Measurements from ENCODE around the gene FNDC1.

FNDC1 gene

DNA sequence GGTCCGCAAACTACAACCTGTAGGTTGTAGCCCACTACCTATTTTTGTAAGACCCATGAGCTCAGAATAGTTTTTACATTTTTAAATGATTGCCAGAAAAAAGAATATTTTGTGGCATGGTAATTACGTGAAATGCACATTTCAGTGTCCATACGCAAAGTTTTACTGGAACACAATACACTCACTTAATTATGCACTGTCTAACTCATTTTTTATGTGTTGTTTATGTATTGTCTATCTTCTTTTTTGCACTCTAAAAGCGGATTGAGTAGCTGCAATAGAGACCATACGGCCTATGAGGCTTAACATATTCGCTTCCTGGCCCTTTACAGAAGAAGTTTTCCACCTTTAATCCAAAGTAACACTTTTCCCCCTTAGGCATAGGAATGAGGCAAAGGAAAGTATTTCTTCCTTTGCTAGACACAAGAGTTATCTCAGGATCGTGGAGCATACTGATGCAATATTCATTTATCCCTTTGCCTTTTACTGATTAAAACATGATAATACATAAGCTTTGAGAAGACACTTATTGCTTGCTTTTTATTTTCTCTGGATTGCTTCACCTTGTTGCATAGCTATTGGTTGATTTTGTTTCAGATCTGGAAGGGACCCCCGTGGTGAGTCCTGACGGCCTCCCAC is 69.8 kb downstream of the FNDC1 start:
- Histone ChIP-seq H3K4me2 (ENCODE audit: low read length) (no peak overlapping the region), H3K9me3 (ENCODE audit: control insufficient read depth, insufficient read depth, low read length) (no peaks in the 10 kb centered on the region), H3K27ac (ENCODE audit: low read depth, low read length) (no peak overlapping the region), H3K36me3 (ENCODE audit: control insufficient read depth, low read length) (no peaks in the 10 kb centered on the region), H4K20me1 (ENCODE audit: control insufficient read depth, insufficient read depth, low read depth, low read length) (no peaks in the 10 kb centered on the region), H3K4me3 (ENCODE audit: low read length) (no peak overlapping the region), H3K4me1 (ENCODE audit: control insufficient read depth, low read length) (no peaks in the 10 kb centered on the region), H3K27me3 (ENCODE audit: control insufficient read depth, low read length) (no peaks in the 10 kb centered on the region), H3K79me2 (ENCODE audit: control insufficient read depth, low read length) (no peaks in the 10 kb centered on the region), H3K9me2 (replicated peaks; ENCODE audit: control insufficient read depth, low read length) (no peaks in the 10 kb centered on the region), H3F3A (ENCODE audit: control insufficient read depth, insufficient read depth) (no peaks in the 10 kb centered on the region)
- TF ChIP-seq EZH2phosphoT487 (IDR thresholded peaks at IDR 0.05; ENCODE audit: borderline replicate concordance, low read length), result no peak
- TF ChIP-seq, protein P1, sequence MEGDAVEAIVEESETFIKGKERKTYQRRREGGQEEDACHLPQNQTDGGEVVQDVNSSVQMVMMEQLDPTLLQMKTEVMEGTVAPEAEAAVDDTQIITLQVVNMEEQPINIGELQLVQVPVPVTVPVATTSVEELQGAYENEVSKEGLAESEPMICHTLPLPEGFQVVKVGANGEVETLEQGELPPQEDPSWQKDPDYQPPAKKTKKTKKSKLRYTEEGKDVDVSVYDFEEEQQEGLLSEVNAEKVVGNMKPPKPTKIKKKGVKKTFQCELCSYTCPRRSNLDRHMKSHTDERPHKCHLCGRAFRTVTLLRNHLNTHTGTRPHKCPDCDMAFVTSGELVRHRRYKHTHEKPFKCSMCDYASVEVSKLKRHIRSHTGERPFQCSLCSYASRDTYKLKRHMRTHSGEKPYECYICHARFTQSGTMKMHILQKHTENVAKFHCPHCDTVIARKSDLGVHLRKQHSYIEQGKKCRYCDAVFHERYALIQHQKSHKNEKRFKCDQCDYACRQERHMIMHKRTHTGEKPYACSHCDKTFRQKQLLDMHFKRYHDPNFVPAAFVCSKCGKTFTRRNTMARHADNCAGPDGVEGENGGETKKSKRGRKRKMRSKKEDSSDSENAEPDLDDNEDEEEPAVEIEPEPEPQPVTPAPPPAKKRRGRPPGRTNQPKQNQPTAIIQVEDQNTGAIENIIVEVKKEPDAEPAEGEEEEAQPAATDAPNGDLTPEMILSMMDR (IDR thresholded peaks at IDR 0.05; ENCODE audit: low read depth, low read length, poor library complexity, severe bottlenecking), result no peak

DNA sequence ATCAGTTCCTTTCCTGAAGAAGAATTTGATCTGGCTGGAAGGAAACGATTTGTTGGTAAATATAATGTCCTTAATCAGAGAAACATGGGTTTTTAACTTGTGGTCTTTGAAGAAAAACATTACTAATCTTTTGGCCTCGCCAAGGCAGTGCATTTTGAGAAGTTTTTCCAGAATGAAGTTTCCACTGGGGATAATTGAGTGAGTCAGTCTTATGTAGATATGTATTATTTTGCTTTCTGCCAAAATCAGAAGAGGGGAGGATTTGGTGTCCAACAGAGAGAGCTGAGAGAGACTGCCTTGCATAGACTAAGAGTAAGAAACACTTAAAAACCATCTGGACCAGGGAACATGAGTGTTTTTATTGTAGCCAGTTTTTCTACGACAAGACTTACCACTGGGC is 79.9 kb downstream of the FNDC1 start:
- Histone ChIP-seq H3K36me3 (ENCODE audit: control insufficient read depth, low read length) (no peaks in the 10 kb centered on the region), H3K4me2 (ENCODE audit: low read length) (no peak overlapping the region)

DNA sequence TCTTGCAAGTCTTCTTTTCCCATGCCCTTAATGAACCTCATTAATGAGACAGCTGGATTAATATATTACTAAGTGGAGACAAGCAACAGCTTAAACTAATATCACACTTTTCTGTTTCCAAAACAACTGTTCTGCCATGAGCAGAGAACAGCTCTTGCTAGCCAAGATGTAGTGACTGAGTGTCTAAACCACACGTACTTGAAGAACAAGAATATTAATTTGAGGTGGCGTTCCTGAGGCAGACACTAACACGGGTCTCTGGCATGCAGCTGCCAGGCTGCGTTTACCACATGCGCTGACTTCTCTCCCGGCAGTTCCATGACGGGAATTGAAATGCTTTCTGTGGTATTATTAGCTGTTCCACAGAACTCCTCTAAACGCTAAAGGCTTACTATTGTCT is 80.6 kb downstream of the FNDC1 start:
- no peak overlapping the region for H3K27ac ChIP-seq (ENCODE audit: low read depth, low read length)
- no peak overlapping the region for H3K4me2 ChIP-seq (ENCODE audit: low read length)
- no peaks in the 10 kb centered on the region for H3K79me2 ChIP-seq (ENCODE audit: control insufficient read depth, low read length)
- H3K27me3 ChIP-seq (ENCODE audit: control insufficient read depth, low read length), result no peaks in the 10 kb centered on the region
- TF ChIP-seq, protein P1 (IDR thresholded peaks at IDR 0.05; ENCODE audit: low read depth, low read length, poor library complexity, severe bottlenecking), result no peak
- TF ChIP-seq EZH2phosphoT487 (IDR thresholded peaks at IDR 0.05; ENCODE audit: borderline replicate concordance, low read length), result no peak
- H3K4me3 ChIP-seq (ENCODE audit: low read length), result no peak overlapping the region
- 0 out of 2 replicates have a peak, but pooled peaks cover 4% of the 10 kb centered on the region for H3K4me1 ChIP-seq (ENCODE audit: control insufficient read depth, low read length)
- H3F3A ChIP-seq (ENCODE audit: control insufficient read depth, insufficient read depth), result no peaks in the 10 kb centered on the region
- H3K9me3 ChIP-seq (ENCODE audit: control insufficient read depth, insufficient read depth, low read length), result no peaks in the 10 kb centered on the region
- H3K9me2 ChIP-seq (replicated peaks; ENCODE audit: control insufficient read depth, low read length), result no peaks in the 10 kb centered on the region
- H3K36me3 ChIP-seq (ENCODE audit: control insufficient read depth, low read length), result no peaks in the 10 kb centered on the region
- H4K20me1 ChIP-seq (ENCODE audit: control insufficient read depth, insufficient read depth, low read depth, low read length), result no peaks in the 10 kb centered on the region

More for the DNA sequence above, 79.9 kb downstream of the FNDC1 start:
- Histone ChIP-seq H3K27me3 (ENCODE audit: control insufficient read depth, low read length) (no peaks in the 10 kb centered on the region), H3K79me2 (ENCODE audit: control insufficient read depth, low read length) (no peaks in the 10 kb centered on the region), H4K20me1 (ENCODE audit: control insufficient read depth, insufficient read depth, low read depth, low read length) (no peaks in the 10 kb centered on the region), H3K9me2 (replicated peaks; ENCODE audit: control insufficient read depth, low read length) (no peaks in the 10 kb centered on the region), H3F3A (ENCODE audit: control insufficient read depth, insufficient read depth) (no peaks in the 10 kb centered on the region), H3K9me3 (ENCODE audit: control insufficient read depth, insufficient read depth, low read length) (no peaks in the 10 kb centered on the region), H3K4me3 (ENCODE audit: low read length) (no peak overlapping the region), H3K4me1 (ENCODE audit: control insufficient read depth, low read length) (0 out of 2 replicates have a peak, but pooled peaks cover 4% of the 10 kb centered on the region), H3K27ac (ENCODE audit: low read depth, low read length) (no peak overlapping the region)
- no peak for TF ChIP-seq EZH2phosphoT487 (IDR thresholded peaks at IDR 0.05; ENCODE audit: borderline replicate concordance, low read length)
- TF ChIP-seq, protein P1 (IDR thresholded peaks at IDR 0.05; ENCODE audit: low read depth, low read length, poor library complexity, severe bottlenecking), result no peak
